Hepatocyte (in vitro differentiated cells): ENCODE data around the gene PERCC1. TPM values are rescaled to one million over a fixed set of nuclear protein-coding genes. Genes with fewer than 3 reads are reported as not detected.

Experiments
- DNase-seq: peaks from one replicate; pipeline ENCODE4 v3.0.0-alpha.2; 2016; ENCODE audit warnings: low spot score
- H2AFZ ChIP-seq: fragments of 200-600 bp; sonication (generic); 2 replicates; pipeline ENCODE4 v1.6.0; 2016; ENCODE audit warnings: antibody characterized with exemption, mild to moderate bottlenecking
- H3K27ac ChIP-seq: fragments of 200-600 bp; sonication (generic); 2 replicates; pipeline ENCODE4 v1.5.1; 2016; ENCODE audit warnings: mild to moderate bottlenecking
- H3K27me3 ChIP-seq: fragments of 200-600 bp; sonication (generic); 2 replicates; pipeline ENCODE4 v1.6.1; 2016
- H3K36me3 ChIP-seq: fragments of 200-600 bp; sonication (generic); replicated peaks from 2 replicates; pipeline ENCODE4 v1.5.1; 2016; ENCODE audit warnings: low read depth; ENCODE audit not compliant: insufficient read depth
- H3K4me1 ChIP-seq: fragments of 200-600 bp; sonication (generic); 2 replicates; pipeline ENCODE4 v1.5.1; 2016; ENCODE audit warnings: mild to moderate bottlenecking, moderate library complexity; ENCODE audit not compliant: insufficient read depth
- H3K4me2 ChIP-seq: fragments of 200-600 bp; sonication (generic); 2 replicates; pipeline ENCODE4 v1.6.0; 2016
- H3K4me3 ChIP-seq: fragments of 200-600 bp; sonication (generic); 2 replicates; pipeline ENCODE4 v1.5.1; 2016; ENCODE audit warnings: mild to moderate bottlenecking
- H3K79me2 ChIP-seq: fragments of 200-600 bp; sonication (generic); 2 replicates; pipeline ENCODE4 v1.6.0; 2017; ENCODE audit warnings: mild to moderate bottlenecking
- H3K9me2 ChIP-seq: fragments of 200-600 bp; sonication (generic); replicated peaks from 2 replicates; pipeline ENCODE4 v1.6.0; 2017; ENCODE audit warnings: mild to moderate bottlenecking; ENCODE audit not compliant: insufficient read depth
- H3K9me3 ChIP-seq: fragments of 200-600 bp; sonication (generic); 2 replicates; pipeline ENCODE4 v1.5.1; 2016; ENCODE audit warnings: low read depth, mild to moderate bottlenecking
- H4K20me1 ChIP-seq: fragments of 200-600 bp; sonication (generic); 2 replicates; pipeline ENCODE4 v1.6.0; 2016; ENCODE audit warnings: mild to moderate bottlenecking; ENCODE audit not compliant: insufficient read depth, poor library complexity, severe bottlenecking
- EZH2 ChIP-seq: fragments of 200-600 bp; sonication (generic); IDR thresholded peaks from 2 replicates; pipeline ENCODE4 v1.6.1; 2016; ENCODE audit warnings: antibody characterized with exemption, mild to moderate bottlenecking, borderline replicate concordance
- EZH2phosphoT487 ChIP-seq: fragments of 200-600 bp; sonication (generic); IDR thresholded peaks from one replicate; pipeline ENCODE4 v1.6.1; 2018; ENCODE audit warnings: antibody characterized with exemption, mild to moderate bottlenecking, low read depth, moderate library complexity; ENCODE audit not compliant: unreplicated experiment, severe bottlenecking
- WGBS: methylation state at CpG from one replicate; pipeline ENCODE4 v1.1.6; 2016; ENCODE audit warnings: low lambda C conversion rate; ENCODE audit errors: missing lambda C conversion rate; 5-methylcytosine and 5-hydroxymethylcytosine counted together
- polyA plus RNA-seq: library from polyadenylated mRNA; unstranded; fragments of >200 nt; fragmentation: Nextera tagmentation; extraction: Ambion mirVana; gene quantifications from 2 replicates; pipeline ENCODE4 v1.2.1, GENCODE V29; 2016
- total RNA-seq: library from RNA; depleted of rRNA; stranded (reverse); fragments of >200 nt; gene quantifications from 2 replicates; pipeline ENCODE4 v1.2.3, GENCODE V29; 2014
- TF ChIP-seq, protein P1 (sequence below): fragments of 200-600 bp; sonication (generic); IDR thresholded peaks from 2 replicates; pipeline ENCODE4 v1.5.1; 2016; ENCODE audit warnings: antibody characterized with exemption, mild to moderate bottlenecking; ENCODE audit not compliant: poor library complexity

Gene PERCC1
- total and polyA plus RNA-seq, 2 experiments from 2014 or later, result 2.5 TPM; not detected in 1

DNA sequence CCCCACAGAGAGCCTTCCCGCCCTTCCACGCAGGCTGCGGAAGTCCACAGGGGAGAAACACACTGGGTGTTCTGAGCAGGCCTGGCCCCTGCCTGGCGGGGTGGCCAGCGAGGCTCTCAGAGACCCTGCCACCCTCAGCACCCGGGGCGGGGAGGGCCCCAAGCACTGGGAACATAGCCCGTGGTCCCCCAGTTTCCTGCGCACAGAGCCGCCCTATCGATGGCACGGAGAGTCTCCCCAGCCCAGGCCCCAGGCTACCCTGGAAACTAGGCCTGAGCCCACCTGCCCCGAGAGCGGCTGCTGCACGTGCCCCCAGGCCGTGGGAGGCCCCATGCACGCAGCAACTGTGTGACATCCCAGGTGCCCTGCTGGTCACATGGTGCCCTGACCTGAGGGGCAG, 23.7 kb downstream of the PERCC1 start:
- Histone ChIP-seq H4K20me1 (no peaks in the 10 kb centered on the region), H3K4me2 (no peak overlapping the region), H3K9me3 (no peaks in the 10 kb centered on the region), H3K9me2 (no peaks in the 10 kb centered on the region), H3K79me2 (no peaks in the 10 kb centered on the region), H3K4me1 (no peaks in the 10 kb centered on the region), H3K27me3 (no peaks in the 10 kb centered on the region), H3K27ac (no peak overlapping the region), H3K36me3 (no peaks in the 10 kb centered on the region), H2AFZ (no peak overlapping the region), H3K4me3 (no peak overlapping the region)
- no peak for TF ChIP-seq EZH2
- TF ChIP-seq, protein P1, sequence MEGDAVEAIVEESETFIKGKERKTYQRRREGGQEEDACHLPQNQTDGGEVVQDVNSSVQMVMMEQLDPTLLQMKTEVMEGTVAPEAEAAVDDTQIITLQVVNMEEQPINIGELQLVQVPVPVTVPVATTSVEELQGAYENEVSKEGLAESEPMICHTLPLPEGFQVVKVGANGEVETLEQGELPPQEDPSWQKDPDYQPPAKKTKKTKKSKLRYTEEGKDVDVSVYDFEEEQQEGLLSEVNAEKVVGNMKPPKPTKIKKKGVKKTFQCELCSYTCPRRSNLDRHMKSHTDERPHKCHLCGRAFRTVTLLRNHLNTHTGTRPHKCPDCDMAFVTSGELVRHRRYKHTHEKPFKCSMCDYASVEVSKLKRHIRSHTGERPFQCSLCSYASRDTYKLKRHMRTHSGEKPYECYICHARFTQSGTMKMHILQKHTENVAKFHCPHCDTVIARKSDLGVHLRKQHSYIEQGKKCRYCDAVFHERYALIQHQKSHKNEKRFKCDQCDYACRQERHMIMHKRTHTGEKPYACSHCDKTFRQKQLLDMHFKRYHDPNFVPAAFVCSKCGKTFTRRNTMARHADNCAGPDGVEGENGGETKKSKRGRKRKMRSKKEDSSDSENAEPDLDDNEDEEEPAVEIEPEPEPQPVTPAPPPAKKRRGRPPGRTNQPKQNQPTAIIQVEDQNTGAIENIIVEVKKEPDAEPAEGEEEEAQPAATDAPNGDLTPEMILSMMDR, result no peak
- TF ChIP-seq EZH2phosphoT487, result no peak
- WGBS, result 93% methylated on average over 17 of the region's 17 CpGs
- no peak for DNase-seq

DNA sequence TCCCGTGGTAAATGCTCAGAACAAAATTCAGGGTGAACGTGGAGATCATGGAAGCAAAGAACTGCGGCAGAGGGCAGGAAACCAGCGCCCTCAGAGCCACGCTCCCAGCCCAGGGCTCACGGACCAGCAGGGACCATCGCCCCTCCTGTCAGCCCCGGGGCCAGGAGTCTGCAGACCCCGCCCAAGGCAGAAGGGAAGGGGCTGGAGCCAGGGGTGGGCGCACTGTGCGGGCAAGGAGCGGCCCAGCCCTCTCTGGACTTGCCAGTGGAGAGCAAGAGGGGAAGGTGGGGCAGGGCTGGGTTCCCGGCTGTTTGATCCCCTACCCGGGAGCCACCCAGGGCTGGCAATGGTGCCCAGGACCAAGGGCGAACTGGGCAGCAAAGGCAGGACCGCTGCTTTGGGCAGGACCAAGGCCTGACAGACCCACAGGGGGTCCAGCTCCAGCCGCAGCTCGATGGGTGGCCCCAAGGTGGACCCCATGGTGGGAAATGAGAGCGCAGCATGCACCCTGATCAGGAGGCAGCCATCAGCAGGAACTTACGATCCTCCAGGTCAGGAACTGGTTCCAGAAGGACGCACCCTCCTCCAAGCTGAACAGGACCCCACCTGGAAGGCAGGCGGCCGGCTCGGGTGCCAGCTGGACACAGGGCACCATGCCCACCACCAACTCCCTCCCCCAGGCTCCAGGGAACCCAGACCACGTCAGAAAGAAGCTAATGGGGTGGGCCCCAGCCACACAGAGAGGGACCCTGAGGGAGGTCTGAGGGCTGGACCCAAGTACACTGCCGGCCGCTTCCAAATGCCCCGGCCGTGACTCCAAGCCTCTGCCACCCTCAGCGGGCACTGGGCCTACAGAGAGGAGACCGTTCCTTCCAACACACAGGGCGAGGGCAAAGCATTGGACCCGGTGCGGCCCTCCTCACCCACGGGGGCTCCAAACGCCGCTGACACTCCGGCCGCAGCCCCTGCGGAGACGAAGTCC, 24.6 kb downstream of the PERCC1 start:
- Histone ChIP-seq H3K4me1 (no peaks in the 10 kb centered on the region), H3K9me2 (no peaks in the 10 kb centered on the region), H3K4me2 (no peak overlapping the region), H3K27ac (no peak overlapping the region), H3K4me3 (no peak overlapping the region), H2AFZ (no peak overlapping the region), H3K9me3 (no peaks in the 10 kb centered on the region), H3K79me2 (no peaks in the 10 kb centered on the region), H3K27me3 (no peaks in the 10 kb centered on the region), H4K20me1 (no peaks in the 10 kb centered on the region), H3K36me3 (no peaks in the 10 kb centered on the region)
- 96% methylated on average over 41 of the region's 41 CpGs for WGBS
- TF ChIP-seq EZH2phosphoT487 (no peak), EZH2 (no peak)
- TF ChIP-seq, protein P1, result no peak
- no peak for DNase-seq

DNA sequence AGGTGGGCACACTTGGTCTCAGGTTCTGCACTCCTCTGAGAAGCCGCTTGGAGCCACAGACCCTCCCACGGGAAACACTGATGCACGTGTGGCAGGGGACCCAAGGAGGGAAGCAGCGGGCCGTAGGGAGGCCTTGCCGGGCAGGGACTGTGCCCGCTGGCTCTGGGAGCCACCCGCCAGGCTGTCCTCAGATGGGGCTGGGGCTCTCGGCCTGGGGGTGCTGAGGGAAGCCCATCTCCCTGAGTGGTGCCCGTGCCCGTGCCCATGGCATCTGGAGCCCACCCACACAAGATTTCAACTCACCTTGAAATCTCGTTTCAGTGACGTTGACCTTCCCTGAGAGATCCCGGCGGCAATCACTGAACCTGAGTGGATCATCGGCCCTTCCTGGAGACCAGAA, 26.1 kb downstream of the PERCC1 start:
- TF ChIP-seq, protein P1, result no peak
- TF ChIP-seq EZH2phosphoT487 (no peak), EZH2 (no peak)
- no peaks in the 10 kb centered on the region for H4K20me1 ChIP-seq
- no peaks in the 10 kb centered on the region for H3K9me3 ChIP-seq
- no peaks in the 10 kb centered on the region for H3K27me3 ChIP-seq
- H3K36me3 ChIP-seq, result no peaks in the 10 kb centered on the region
- H3K4me1 ChIP-seq, result no peaks in the 10 kb centered on the region
- no peak for DNase-seq
- H3K4me2 ChIP-seq, result no peak overlapping the region
- H3K27ac ChIP-seq, result no peak overlapping the region
- H3K79me2 ChIP-seq, result no peaks in the 10 kb centered on the region
- no peak overlapping the region for H3K4me3 ChIP-seq
- no peak overlapping the region for H2AFZ ChIP-seq
- H3K9me2 ChIP-seq, result no peaks in the 10 kb centered on the region
- WGBS, result 95% methylated on average over 16 of the region's 16 CpGs
